ENCODE data around the gene MEOX1. TPM values are rescaled to one million over a fixed set of nuclear protein-coding genes. Genes with fewer than 3 reads are reported as not detected.

Gene MEOX1
- total RNA-seq, 1 experiment from 2014 or later = not detected

- Mint-ChIP-seq H3K27me3 (ENCODE audit: low read depth) (no peaks in the 10 kb centered on the region), H3K9me3 (no peaks in the 10 kb centered on the region), H3K27ac (no peak overlapping the region), H3K4me3 (no peak overlapping the region), H3K4me1 (peaks cover 50% of the 10 kb centered on the region), H3K36me3 (no peaks in the 10 kb centered on the region)
- TF ChIP-seq JUN (CRISPR knock-in tag; IDR thresholded peaks at IDR 0.05) (no peak), NR3C1 (CRISPR knock-in tag; conservative IDR thresholded peaks at IDR 0.05; ENCODE audit: low read depth) (no peak), GABPB1 (CRISPR knock-in tag; IDR thresholded peaks at IDR 0.05) (no peak), GTF2I (CRISPR knock-in tag; conservative IDR thresholded peaks at IDR 0.05) (no peak), ZBTB43 (CRISPR knock-in tag; IDR thresholded peaks at IDR 0.05) (no peak), GRHL2 (CRISPR knock-in tag; IDR thresholded peaks at IDR 0.05; ENCODE audit: insufficient replicate concordance, severe bottlenecking) (no peak), TCF7 (CRISPR knock-in tag; IDR thresholded peaks at IDR 0.05; ENCODE audit: low read depth) (no peak), TP53 (CRISPR knock-in tag; IDR thresholded peaks at IDR 0.05) (no peak), ZNF317 (CRISPR knock-in tag; IDR thresholded peaks at IDR 0.05; ENCODE audit: borderline replicate concordance, low read depth) (no peak), IRF1 (CRISPR knock-in tag; IDR thresholded peaks at IDR 0.05) (no peak), CREB1 (CRISPR knock-in tag; IDR thresholded peaks at IDR 0.05) (no peak), EMX1 (CRISPR knock-in tag; IDR thresholded peaks at IDR 0.05) (no peak), ELF4 (CRISPR knock-in tag; IDR thresholded peaks at IDR 0.05; ENCODE audit: low read depth) (no peak), PREB (CRISPR knock-in tag; IDR thresholded peaks at IDR 0.05; ENCODE audit: borderline replicate concordance) (no peak), MXD4 (CRISPR knock-in tag; IDR thresholded peaks at IDR 0.05; ENCODE audit: borderline replicate concordance) (no peak)
- TF ChIP-seq, protein P1, sequence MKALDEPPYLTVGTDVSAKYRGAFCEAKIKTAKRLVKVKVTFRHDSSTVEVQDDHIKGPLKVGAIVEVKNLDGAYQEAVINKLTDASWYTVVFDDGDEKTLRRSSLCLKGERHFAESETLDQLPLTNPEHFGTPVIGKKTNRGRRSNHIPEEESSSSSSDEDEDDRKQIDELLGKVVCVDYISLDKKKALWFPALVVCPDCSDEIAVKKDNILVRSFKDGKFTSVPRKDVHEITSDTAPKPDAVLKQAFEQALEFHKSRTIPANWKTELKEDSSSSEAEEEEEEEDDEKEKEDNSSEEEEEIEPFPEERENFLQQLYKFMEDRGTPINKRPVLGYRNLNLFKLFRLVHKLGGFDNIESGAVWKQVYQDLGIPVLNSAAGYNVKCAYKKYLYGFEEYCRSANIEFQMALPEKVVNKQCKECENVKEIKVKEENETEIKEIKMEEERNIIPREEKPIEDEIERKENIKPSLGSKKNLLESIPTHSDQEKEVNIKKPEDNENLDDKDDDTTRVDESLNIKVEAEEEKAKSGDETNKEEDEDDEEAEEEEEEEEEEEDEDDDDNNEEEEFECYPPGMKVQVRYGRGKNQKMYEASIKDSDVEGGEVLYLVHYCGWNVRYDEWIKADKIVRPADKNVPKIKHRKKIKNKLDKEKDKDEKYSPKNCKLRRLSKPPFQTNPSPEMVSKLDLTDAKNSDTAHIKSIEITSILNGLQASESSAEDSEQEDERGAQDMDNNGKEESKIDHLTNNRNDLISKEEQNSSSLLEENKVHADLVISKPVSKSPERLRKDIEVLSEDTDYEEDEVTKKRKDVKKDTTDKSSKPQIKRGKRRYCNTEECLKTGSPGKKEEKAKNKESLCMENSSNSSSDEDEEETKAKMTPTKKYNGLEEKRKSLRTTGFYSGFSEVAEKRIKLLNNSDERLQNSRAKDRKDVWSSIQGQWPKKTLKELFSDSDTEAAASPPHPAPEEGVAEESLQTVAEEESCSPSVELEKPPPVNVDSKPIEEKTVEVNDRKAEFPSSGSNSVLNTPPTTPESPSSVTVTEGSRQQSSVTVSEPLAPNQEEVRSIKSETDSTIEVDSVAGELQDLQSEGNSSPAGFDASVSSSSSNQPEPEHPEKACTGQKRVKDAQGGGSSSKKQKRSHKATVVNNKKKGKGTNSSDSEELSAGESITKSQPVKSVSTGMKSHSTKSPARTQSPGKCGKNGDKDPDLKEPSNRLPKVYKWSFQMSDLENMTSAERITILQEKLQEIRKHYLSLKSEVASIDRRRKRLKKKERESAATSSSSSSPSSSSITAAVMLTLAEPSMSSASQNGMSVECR (CRISPR knock-in tag; IDR thresholded peaks at IDR 0.05; ENCODE audit: borderline replicate concordance) = no peak
- TF ChIP-seq, protein P2, sequence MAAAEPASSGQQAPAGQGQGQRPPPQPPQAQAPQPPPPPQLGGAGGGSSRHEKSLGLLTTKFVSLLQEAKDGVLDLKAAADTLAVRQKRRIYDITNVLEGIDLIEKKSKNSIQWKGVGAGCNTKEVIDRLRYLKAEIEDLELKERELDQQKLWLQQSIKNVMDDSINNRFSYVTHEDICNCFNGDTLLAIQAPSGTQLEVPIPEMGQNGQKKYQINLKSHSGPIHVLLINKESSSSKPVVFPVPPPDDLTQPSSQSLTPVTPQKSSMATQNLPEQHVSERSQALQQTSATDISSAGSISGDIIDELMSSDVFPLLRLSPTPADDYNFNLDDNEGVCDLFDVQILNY (CRISPR knock-in tag; IDR thresholded peaks at IDR 0.05) = no peak
- TF ChIP-seq, protein P3, sequence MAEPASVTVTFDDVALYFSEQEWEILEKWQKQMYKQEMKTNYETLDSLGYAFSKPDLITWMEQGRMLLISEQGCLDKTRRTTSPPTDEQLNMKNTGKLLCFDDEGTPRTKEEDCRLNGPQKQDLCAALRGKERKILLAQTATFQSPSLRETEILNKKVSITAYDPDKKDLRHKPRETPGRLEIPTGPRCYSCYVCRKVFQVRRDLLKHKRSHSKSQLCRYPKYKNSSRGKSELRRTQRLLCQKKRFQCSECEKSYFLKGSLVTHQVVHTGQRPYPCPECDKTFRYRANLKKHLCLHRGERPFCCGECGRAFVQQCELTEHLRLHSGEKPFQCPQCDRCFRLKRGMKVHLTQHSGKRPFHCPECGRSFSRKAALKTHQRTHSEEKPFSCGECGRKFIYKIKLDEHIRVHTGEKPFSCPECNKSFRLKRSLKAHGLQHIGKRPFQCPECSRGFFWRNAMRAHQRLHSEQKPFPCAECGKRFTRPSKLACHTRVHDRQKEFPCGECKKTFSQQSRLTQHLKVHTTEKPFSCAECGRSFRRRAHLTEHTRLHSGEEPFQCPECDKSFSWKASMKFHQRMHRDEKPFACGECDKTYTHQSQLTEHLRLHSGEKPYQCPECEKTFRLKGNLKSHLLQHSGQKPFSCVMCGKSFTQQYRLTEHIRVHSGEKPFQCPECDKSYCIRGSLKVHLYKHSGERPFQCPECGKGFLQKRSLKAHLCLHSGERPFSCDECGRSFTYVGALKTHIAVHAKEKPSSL (CRISPR knock-in tag; conservative IDR thresholded peaks at IDR 0.05) = no peak
- DNase-seq (ENCODE audit: low spot score) (peak; percentile 27), ATAC-seq (no peak)
- CTCF ChIA-PET = interaction anchor here (0.6 to 1.7 kb wide), 7 partner anchors 14 to 195 kb away, joined by 3 to 13 read pairs (median 3); partner anchors contain the start of gene DHX8
- POLR2A ChIA-PET = interaction anchor here (0.6 kb wide), 3 partner anchors 18 to 81 kb away, joined by 3 read pairs; no protein-coding TSS in a partner anchor
These were observed 17.7 kb upstream of the MEOX1 start for GRCh38 chr17:43679401-43679800.
